IMR-90 (cell line): ENCODE data around the gene CCDC97. TPM values are rescaled to one million over a fixed set of nuclear protein-coding genes. Genes with fewer than 3 reads are reported as not detected.
A peak's percentile ranks its signal among the peaks of the same experiment; 100 is the strongest.

ENCODE experiments used
- ATAC-seq: fragments of 200-7000 bp; cut with Tn5 transposase; 2 replicates; pipeline ENCODE4 v1.9.1; 2020; ENCODE audit warnings: low read depth, mild to moderate bottlenecking, moderate library complexity
- Bru-seq: library from RNA; stranded (reverse); fragments of 400-500 nt; gene quantifications from one replicate; lab custom pipeline; 2021; lab: Mats Ljungman, UMichigan
- BruChase-seq, 2 experiments: library from RNA; stranded (reverse); fragments of 400-500 nt; gene quantifications; one replicate each; lab custom pipeline; 2021; lab: Mats Ljungman, UMichigan
- BruUV-seq: library from RNA; stranded (reverse); fragments of 400-500 nt; replicated peaks from 2 replicates; lab custom pipeline; 2021; lab: Mats Ljungman, UMichigan
- CTCF ChIA-PET: fragments of 300-600 bp; formaldehyde crosslinking; extraction: SDS; loops from one replicate; lab custom pipeline; 2021; ENCODE audit warnings: antibody characterized with exemption; lab: Yijun Ruan, JAX
- POLR2A ChIA-PET: fragments of 300-600 bp; sonication (Branson Sonifier 250); formaldehyde crosslinking; loops from one replicate; lab custom pipeline; 2022; ENCODE audit warnings: antibody characterized with exemption; ENCODE audit not compliant: unreplicated experiment; lab: Charles Lee
- DNase-seq: peaks from one replicate; pipeline ENCODE4 v3.0.0; 2013
- H2AFZ ChIP-seq: replicated peaks from 2 replicates; pipeline ENCODE3; 2013; ENCODE audit warnings: low read length, mild to moderate bottlenecking; ENCODE audit not compliant: poor library complexity
- H2AK5ac ChIP-seq: 2 replicates; pipeline ENCODE4 v1.6.1; 2013; ENCODE audit warnings: low read depth, low read length, inconsistent platforms
- H2AK9ac ChIP-seq: replicated peaks from 2 replicates; pipeline ENCODE3; 2013; ENCODE audit warnings: mild to moderate bottlenecking, low read depth, low read length, moderate library complexity; ENCODE audit not compliant: poor library complexity
- H2BK120ac ChIP-seq: 2 replicates; pipeline ENCODE4 v1.6.1; 2013; ENCODE audit warnings: low read depth, low read length, inconsistent platforms
- H2BK15ac ChIP-seq: 3 replicates; pipeline ENCODE4 v1.6.1; 2013; ENCODE audit warnings: low read depth, low read length, inconsistent platforms
- H2BK20ac ChIP-seq: 2 replicates; pipeline ENCODE4 v1.6.1; 2013; ENCODE audit warnings: low read depth, mild to moderate bottlenecking, inconsistent platforms, low read length, moderate library complexity
- H2BK5ac ChIP-seq: 2 replicates; pipeline ENCODE4 v1.6.1; 2013; ENCODE audit warnings: mild to moderate bottlenecking, low read depth, low read length, inconsistent platforms; ENCODE audit not compliant: poor library complexity, severe bottlenecking
- H3K14ac ChIP-seq: replicated peaks from 2 replicates; pipeline ENCODE4 v1.6.1; 2013; ENCODE audit warnings: low read depth, low read length, inconsistent platforms
- H3K18ac ChIP-seq: 2 replicates; pipeline ENCODE4 v1.6.1; 2013; ENCODE audit warnings: low read depth, low read length, control low read depth
- H3K23ac ChIP-seq: 2 replicates; pipeline ENCODE4 v1.6.1; 2013; ENCODE audit warnings: low read depth, low read length, inconsistent platforms
- H3K27ac ChIP-seq: 2 replicates; pipeline ENCODE4 v1.5.1; 2013; ENCODE audit warnings: mild to moderate bottlenecking, control low read depth, low read length; ENCODE audit not compliant: insufficient read depth
- H3K27me3 ChIP-seq: 2 replicates; pipeline ENCODE4 v1.6.1; 2013; ENCODE audit warnings: low read length; ENCODE audit not compliant: control insufficient read depth, insufficient read depth
- H3K36me3 ChIP-seq: 2 replicates; pipeline ENCODE4 v1.6.1; 2013; ENCODE audit warnings: low read length, mixed read lengths; ENCODE audit not compliant: control insufficient read depth, insufficient read depth
- H3K4ac ChIP-seq: 2 replicates; pipeline ENCODE4 v1.6.1; 2013; ENCODE audit warnings: low read depth, low read length, inconsistent platforms
- H3K4me1 ChIP-seq: 2 replicates; pipeline ENCODE4 v1.6.1; 2013; ENCODE audit warnings: low read length, mixed read lengths; ENCODE audit not compliant: control insufficient read depth, insufficient read depth
- H3K4me2 ChIP-seq: 2 replicates; pipeline ENCODE4 v1.6.1; 2013; ENCODE audit warnings: low read depth, mild to moderate bottlenecking, control low read depth, low read length, moderate library complexity
- H3K4me3 ChIP-seq: 2 replicates; pipeline ENCODE4 v1.5.1; 2013; ENCODE audit warnings: low read depth, mild to moderate bottlenecking, control low read depth, low read length, moderate library complexity; ENCODE audit not compliant: insufficient read depth
- H3K56ac ChIP-seq: 2 replicates; pipeline ENCODE4 v1.6.1; 2013; ENCODE audit warnings: low read length, inconsistent platforms; ENCODE audit not compliant: insufficient read depth; ENCODE audit errors: extremely low read depth
- H3K79me1 ChIP-seq, 2 experiments: 2 replicates each; pipeline ENCODE4 v1.6.1; 2013; ENCODE audit warnings: low read length in 2 of 2, inconsistent platforms in 1 of 2, low read depth in 1 of 2
- H3K9ac ChIP-seq: 2 replicates; pipeline ENCODE4 v1.6.1; 2013; ENCODE audit warnings: low read depth, low read length, control low read depth
- H3K9me1 ChIP-seq: 2 replicates; pipeline ENCODE4 v1.6.1; 2013; ENCODE audit warnings: low read length, inconsistent platforms; ENCODE audit not compliant: insufficient read depth
- H3K9me3 ChIP-seq: 2 replicates; pipeline ENCODE4 v1.6.1; 2013; ENCODE audit warnings: low read length; ENCODE audit not compliant: control insufficient read depth, insufficient read depth
- H4K20me1 ChIP-seq: 2 replicates; pipeline ENCODE4 v1.6.1; 2013; ENCODE audit warnings: low read length, inconsistent platforms; ENCODE audit not compliant: insufficient read depth
- H4K5ac ChIP-seq: 2 replicates; pipeline ENCODE4 v1.6.1; 2013; ENCODE audit warnings: mild to moderate bottlenecking, low read depth, low read length, control low read depth
- H4K8ac ChIP-seq, 2 experiments: 2 replicates each; pipeline ENCODE4 v1.6.1; 2013; ENCODE audit warnings: low read depth in 2 of 2, low read length in 2 of 2, control low read depth in 1 of 2, inconsistent platforms in 1 of 2
- H4K91ac ChIP-seq: 2 replicates; pipeline ENCODE4 v1.6.1; 2013; ENCODE audit warnings: low read depth, low read length, inconsistent platforms; ENCODE audit not compliant: insufficient read depth
- BHLHE40 ChIP-seq: fragments of 150-350 bp; IDR thresholded peaks from 2 replicates; pipeline ENCODE4 v1.6.1; 2016; ENCODE audit warnings: mild to moderate bottlenecking, low read depth, low read length
- CEBPB ChIP-seq: IDR thresholded peaks from 2 replicates; pipeline ENCODE4 v1.6.1; 2012; ENCODE audit warnings: low read depth, low read length, improper control_type of control experiment
- CHD1 ChIP-seq: IDR thresholded peaks from 2 replicates; pipeline ENCODE4 v1.6.1; 2012; ENCODE audit warnings: low read depth, low read length, improper control_type of control experiment
- FOS ChIP-seq: fragments of 150-350 bp; IDR thresholded peaks from 2 replicates; pipeline ENCODE4 v1.6.1; 2016; ENCODE audit warnings: low read depth, low read length
- MAZ ChIP-seq: IDR thresholded peaks from 2 replicates; pipeline ENCODE4 v1.6.1; 2012; ENCODE audit warnings: low read depth, mild to moderate bottlenecking, low read length, improper control_type of control experiment, moderate library complexity, borderline replicate concordance
- MXI1 ChIP-seq: IDR thresholded peaks from 2 replicates; pipeline ENCODE4 v1.6.1; 2012; ENCODE audit warnings: low read depth, mild to moderate bottlenecking, low read length, moderate library complexity, borderline replicate concordance
- POLR2A ChIP-seq: IDR thresholded peaks from 2 replicates; pipeline ENCODE4 v1.6.1; 2012; ENCODE audit warnings: mild to moderate bottlenecking, low read depth, low read length
- RFX5 ChIP-seq: IDR thresholded peaks from 2 replicates; pipeline ENCODE4 v1.8.0; 2012; ENCODE audit warnings: low read depth, mild to moderate bottlenecking, low read length, moderate library complexity
- SMC3 ChIP-seq: fragments of 150-350 bp; IDR thresholded peaks from 2 replicates; pipeline ENCODE4 v1.6.1; 2016; ENCODE audit warnings: low read depth, mild to moderate bottlenecking, antibody characterized with exemption, low read length, moderate library complexity
- USF2 ChIP-seq: fragments of 150-350 bp; IDR thresholded peaks from 2 replicates; pipeline ENCODE4 v1.6.1; 2017; ENCODE audit warnings: mild to moderate bottlenecking, antibody characterized with exemption, low read length, low read depth
- WGBS, 2 experiments: methylation state at CpG; one replicate each; pipeline versions ENCODE4 v1.1.5 to v1.1.7; 2013; ENCODE audit warnings: missing lambda C conversion rate in 2 of 2; ENCODE audit not compliant: insufficient read length in 1 of 2; ENCODE audit errors: extremely low coverage in 2 of 2; 5-methylcytosine and 5-hydroxymethylcytosine counted together
- dilution Hi-C: fragments of 300-500 bp; cut with HindIII; formaldehyde crosslinking; loops from one replicate; pipeline ENCODE4 v1.14.3; 2018; ENCODE audit warnings: low sequenced_read_pairs; ENCODE audit not compliant: unreplicated experiment
- in situ Hi-C: fragments of 300-500 bp; cut with MboI; formaldehyde crosslinking; loops from 3 replicates; pipeline ENCODE4 v1.14.3; 2019; ENCODE audit warnings: low sequenced_read_pairs, inconsistent platforms, mixed read lengths
- intact Hi-C: fragments of 100-400 bp; cut with micrococcal nuclease; formaldehyde crosslinking; loops from 2 replicates; pipeline ENCODE4 v1.10.0; 2022
- long read RNA-seq: library from polyadenylated mRNA; unstranded; transcript quantifications from one replicate; pipeline ENCODE4 v2.0.0, GENCODE V29; 2021; ENCODE audit not compliant: unreplicated experiment
- polyA plus RNA-seq, 3 experiments: library from polyadenylated mRNA; depleted of rRNA; stranded (reverse); fragments of >200 nt; gene quantifications; 2 replicates each; pipeline ENCODE4 v1.2.3, GENCODE V29; 2012; ENCODE audit warnings: low replicate concordance in 1 of 3
- total RNA-seq: library from RNA; depleted of rRNA; stranded (reverse); fragments of >200 nt; gene quantifications from 2 replicates; pipeline ENCODE4 v1.2.3, GENCODE V29; 2012; rRNA removed

Gene CCDC97
- total RNA-seq (4.1 and 5.8 TPM in 2 replicates), polyA plus RNA-seq (2012; rRNA removed) (11.0 and 11.9 TPM in 2 replicates), Bru-seq, nascent RNA (percentile 64 among the genes with signal in this experiment), BruChase-seq, experiment 1, labeled RNA remaining after a 6-hour chase (percentile 71 among the genes with signal in this experiment), BruChase-seq, experiment 2, labeled RNA remaining after a 2-hour chase (percentile 67 among the genes with signal in this experiment)
- 8.9 and 11.5 TPM in 2 replicates for polyA plus RNA-seq (2012; cell fraction: cytosol; rRNA removed)
- polyA plus RNA-seq (2012; cell fraction: nucleus; rRNA removed; ENCODE audit: low replicate concordance): 14.3 and 15.7 TPM in 2 replicates
- long read RNA-seq, partial matches to known transcripts: 2 of 16 reads
- long read RNA-seq, other reads (novel, unspliced or antisense): 13 of 16 reads

GRCh38 chr19:41310033-41310831 lies at the start of gene CCDC97:
Gene CCDC97 (plus strand): TSS chr19:41310172. CDS start chr19:41310311, 139 bp downstream.
- intact Hi-C loops (loop anchor here (1.0 to 5.0 kb wide), 2 partner anchors 42 to 93 kb away; partner anchors contain the start of gene AXL), in situ Hi-C loops (no loop called here), dilution Hi-C loops (no loop called here)
- peak within 1 kb of the TSS; percentile 97 for H2AFZ ChIP-seq
- H2BK20ac ChIP-seq: peak within 1 kb of the TSS; percentile 72
- H3K27ac ChIP-seq: peak within 1 kb of the TSS; percentile 96
- peak within 1 kb of the TSS; percentile 94 for H4K91ac ChIP-seq
- H4K8ac ChIP-seq: peak within 1 kb of the TSS; percentile 97 to 98
- no peaks in the 10 kb centered on the region for H3K9me3 ChIP-seq
- peaks cover 22% of the 10 kb centered on the region; the same call in 1 of the 2 replicates for H4K20me1 ChIP-seq
- H3K4me3 ChIP-seq: peak within 1 kb of the TSS; percentile 72
- H2AK5ac ChIP-seq: peak within 1 kb of the TSS; percentile 71
- H3K18ac ChIP-seq: peak within 1 kb of the TSS; percentile 96
- H3K4me2 ChIP-seq: peak within 1 kb of the TSS; percentile 96
- peak within 1 kb of the TSS; percentile 63; the same call in 2 of the 3 replicates for H2BK15ac ChIP-seq
- H3K9ac ChIP-seq: peak within 1 kb of the TSS; percentile 100
- 0% methylated on average over 18 of the region's 47 CpGs; no CpG with 5 or more reads in 1 of the 2 experiments for WGBS, 2 experiments
- peak within 1 kb of the TSS; percentile 100 for H3K23ac ChIP-seq
- CTCF ChIA-PET: interaction anchor here (0.6 kb wide), 1 partner anchor 12 kb away, joined by 4 read pairs; no protein-coding TSS in a partner anchor
- H3K79me1 ChIP-seq: peaks cover 18 to 56% of the 10 kb centered on the region in 2 experiments; a peak in 3 of 4 replicates
- H2BK5ac ChIP-seq: peak within 1 kb of the TSS; percentile 93
- DNase-seq: peak; percentile 85
- peak within 1 kb of the TSS; percentile 95 for H2AK9ac ChIP-seq
- peak within 1 kb of the TSS; percentile 100 for H3K14ac ChIP-seq
- peak; percentile 81 for ATAC-seq
- no TSS peak for BruUV-seq
- H2BK120ac ChIP-seq: peak within 1 kb of the TSS; percentile 91
- H3K56ac ChIP-seq: peak within 1 kb of the TSS; percentile 99
- peaks cover 36% of the 10 kb centered on the region for H3K36me3 ChIP-seq
- H3K9me1 ChIP-seq: no peaks in the 10 kb centered on the region; the same call in none of the 2 replicates
- no peaks in the 10 kb centered on the region for H3K27me3 ChIP-seq
- no peak for TF ChIP-seq RFX5
- TF ChIP-seq FOS: no peak
- TF ChIP-seq CHD1: peak; percentile 35; the same call in 1 of the 2 replicates
- TF ChIP-seq MAZ: peak; percentile 87; the same call in 1 of the 2 replicates
- peak; percentile 64 for TF ChIP-seq USF2
- peak; percentile 89 for TF ChIP-seq BHLHE40
- peak; percentile 82 for TF ChIP-seq POLR2A
- TF ChIP-seq CEBPB: peak; percentile 51
- no peak for TF ChIP-seq SMC3
- TF ChIP-seq MXI1: peak; percentile 83; the same call in 1 of the 2 replicates
- peaks cover 7% of the 10 kb centered on the region for H3K4me1 ChIP-seq
- peak within 1 kb of the TSS; percentile 100 for H3K4ac ChIP-seq
- peak within 1 kb of the TSS; percentile 97 for H4K5ac ChIP-seq
- POLR2A ChIA-PET: no interaction called here
